Activated effector memory CD4-positive, alpha-beta T cell treated with Interleukin-2 at 50 U/mL for 16 hours (primary cell): ENCODE results near the gene CRYM.
"Not testable (repeated sequence)": the region's sequence is repeated elsewhere in the genome, so short reads cannot be mapped to it uniquely, and the experiment has no call there.

Experiments
- DNase-seq: peaks from one replicate; pipeline ENCODE4 v3.0.0-alpha.2; 2020

CRYM gene

DNA sequence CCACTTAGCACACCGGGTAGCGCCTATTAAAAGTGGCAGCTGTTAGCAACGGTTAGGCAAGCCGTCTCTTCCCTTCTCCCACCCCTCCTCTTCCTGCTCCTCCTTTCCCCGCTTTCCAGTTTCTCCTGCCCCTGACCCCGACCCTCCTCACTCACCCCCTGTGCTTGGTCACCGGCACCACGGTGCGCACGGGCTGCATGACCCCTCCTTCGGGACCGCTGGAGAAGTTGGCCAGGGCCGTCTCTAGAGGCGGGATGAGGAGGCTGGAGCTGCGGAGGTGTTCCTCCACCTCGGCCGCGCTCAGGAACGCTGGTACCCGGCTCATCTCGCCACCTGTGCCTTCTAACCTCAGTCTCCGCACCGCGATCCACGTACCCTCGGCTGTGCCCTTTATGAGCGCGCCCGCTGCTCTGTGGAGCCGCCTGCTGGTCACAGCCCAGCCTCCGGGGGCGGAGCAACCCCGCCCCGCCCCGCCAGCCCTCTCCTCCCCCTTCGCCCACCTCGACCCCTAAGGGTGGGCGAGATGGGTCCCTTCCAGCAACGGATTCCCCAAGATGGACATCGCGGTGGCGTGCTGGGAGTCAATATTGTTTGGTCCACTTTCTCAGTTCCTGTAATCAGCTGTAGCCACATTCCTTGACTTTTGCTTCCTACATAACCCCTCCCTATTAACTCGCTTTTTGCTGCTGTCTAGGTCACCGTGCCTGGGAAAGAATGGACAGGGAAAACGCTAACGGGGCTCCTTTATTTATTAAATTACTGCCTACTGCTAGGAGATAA is at the start of gene CRYM:
Gene CRYM, minus strand, starts transcription at position 364 of the 780 bp plus-strand sequence. Its CDS starts 39 bp downstream, at position 325.
- DNase-seq = no peak

- DNase-seq = no peak
Measured at GRCh38 chr16:21327046-21327445, 49.0 kb upstream of the CRYM start.

GRCh38 chr16:21326459-21326858 is 48.4 kb upstream of the CRYM start:
- DNase-seq = no peak

- DNase-seq = no peak
Measured at GRCh38 chr16:21324267-21324666, 46.2 kb upstream of the CRYM start.

- not testable (repeated sequence) for DNase-seq
Measured at GRCh38 chr16:21322251-21322650, 44.2 kb upstream of the CRYM start.

GRCh38 chr16:21321736-21322135 is 43.6 kb upstream of the CRYM start:
- no peak for DNase-seq

- DNase-seq = no peak
Measured at GRCh38 chr16:21314339-21314738, 36.2 kb upstream of the CRYM start.

- DNase-seq = not testable (repeated sequence)
Measured at GRCh38 chr16:21312863-21313372, 34.8 kb upstream of the CRYM start.

- not testable (repeated sequence) for DNase-seq
Measured at GRCh38 chr16:21312046-21312445, 34.0 kb upstream of the CRYM start.

GRCh38 chr16:21306712-21307111 is 28.6 kb upstream of the CRYM start:
- not testable (repeated sequence) for DNase-seq

GRCh38 chr16:21302898-21303528 is 24.9 kb upstream of the CRYM start:
- no peak for DNase-seq

- DNase-seq = no peak
Measured at GRCh38 chr16:21302454-21302853, 24.4 kb upstream of the CRYM start.

DNA sequence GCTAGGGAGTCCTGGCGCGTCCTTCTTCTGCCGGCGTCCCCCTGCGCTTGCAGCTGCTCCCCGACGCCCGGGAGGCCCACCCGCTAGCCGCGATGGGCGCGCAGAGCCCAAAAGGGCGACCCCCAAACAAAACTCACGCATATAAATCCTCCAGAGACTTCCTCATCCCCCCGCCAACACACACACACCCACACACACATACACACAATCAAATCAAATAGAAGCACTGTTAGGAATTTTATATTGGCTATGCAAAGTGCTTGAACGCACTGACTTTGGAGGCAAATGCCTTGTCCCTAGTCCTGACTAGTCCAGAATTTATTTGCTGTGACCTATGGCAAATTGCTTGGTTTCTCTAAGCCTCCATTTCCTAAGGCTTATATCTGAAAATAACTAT is 23.8 kb upstream of the CRYM start:
- DNase-seq = no peak

DNA sequence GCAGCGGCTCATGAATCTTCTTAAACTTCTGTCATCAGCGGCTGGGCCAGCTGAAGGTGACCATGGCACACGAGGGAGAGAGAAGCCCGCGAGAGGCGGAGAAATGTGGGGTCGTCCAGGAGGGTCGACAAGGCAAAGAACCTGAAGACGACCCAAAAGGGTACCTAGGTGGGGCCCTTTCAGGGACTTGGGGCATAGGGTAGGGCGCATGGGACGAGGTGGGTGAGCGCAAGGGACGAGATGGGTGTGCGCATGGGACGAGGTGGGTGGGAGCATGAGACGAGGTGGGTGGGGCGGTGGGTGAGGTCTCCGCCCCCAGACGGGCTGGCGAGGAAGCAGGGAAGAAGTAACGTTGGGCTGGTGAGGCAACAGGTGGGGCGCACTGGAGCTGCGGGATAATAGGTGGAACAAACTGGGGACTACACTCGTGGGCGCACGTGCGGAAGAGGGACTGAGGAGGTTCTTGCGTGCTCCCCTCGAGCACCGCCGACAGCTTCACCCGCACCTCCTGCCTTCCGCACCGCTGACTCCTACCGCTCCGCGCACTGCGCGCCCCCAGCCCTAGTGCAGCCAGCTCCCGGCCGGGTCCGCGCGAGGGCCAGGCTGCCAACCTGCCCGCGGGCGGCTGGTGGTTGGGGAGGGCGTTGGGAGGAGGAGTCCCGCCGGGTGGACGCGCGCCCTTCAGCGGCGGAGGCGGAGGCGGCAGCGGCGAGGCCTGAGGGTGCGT is 23.2 kb upstream of the CRYM start:
- no peak for DNase-seq

GRCh38 chr16:21300309-21301167 is 22.4 kb upstream of the CRYM start:
- DNase-seq = no peak

- not testable (repeated sequence) for DNase-seq
Measured at GRCh38 chr16:21289789-21290188, 11.7 kb upstream of the CRYM start.

DNA sequence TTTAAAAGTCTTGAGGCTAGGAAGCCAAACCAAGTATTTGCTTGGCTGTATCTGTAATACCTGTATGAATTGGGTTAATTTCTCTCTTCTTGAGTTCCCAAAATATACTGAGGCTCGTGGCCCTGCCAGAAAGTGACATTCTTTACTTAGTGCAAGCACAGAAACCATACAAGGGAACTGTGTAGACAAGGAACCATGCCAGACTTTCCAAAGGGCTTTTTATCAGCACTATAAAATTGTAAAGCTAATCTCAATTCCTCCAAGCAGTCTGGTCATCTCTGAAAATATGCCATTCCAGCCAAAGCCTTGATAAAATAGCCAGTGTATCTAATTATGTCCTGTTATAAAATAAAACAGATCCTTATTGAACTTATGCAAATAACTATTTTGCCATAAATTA is 7.2 kb upstream of the CRYM start:
- DNase-seq = no peak

DNA sequence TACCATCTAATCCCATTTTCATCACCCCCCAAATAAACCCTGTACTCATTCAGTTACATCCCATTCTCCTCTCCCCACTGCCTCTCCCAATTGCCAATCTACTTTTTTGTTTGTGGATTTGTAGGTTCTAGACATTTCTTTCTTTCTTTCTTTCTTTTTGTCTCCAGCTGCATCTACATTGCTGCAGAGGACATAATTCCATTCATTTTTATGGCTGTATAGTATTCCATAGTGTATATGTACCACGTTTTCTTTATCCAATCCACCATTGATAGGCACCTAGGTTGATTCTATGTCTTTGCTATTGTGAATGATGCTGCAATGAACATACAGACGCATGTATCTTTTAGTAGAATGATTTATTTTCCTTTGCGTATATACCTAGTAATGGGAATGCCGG is 6.3 kb upstream of the CRYM start:
- DNase-seq = no peak

- DNase-seq = no peak
Measured at GRCh38 chr16:21283521-21284289, 5.6 kb upstream of the CRYM start.

GRCh38 chr16:21281698-21282389 is 3.8 kb upstream of the CRYM start:
- no peak for DNase-seq

- no peak for DNase-seq
Measured at GRCh38 chr16:21279501-21279900, 1.4 kb upstream of the CRYM start.
